Esophagus muscularis mucosa (tissue), 4 donors: ENCODE data around the gene PARD3B. TPM values are rescaled to one million over a fixed set of nuclear protein-coding genes. Genes with fewer than 3 reads are reported as not detected.

Experiments
- DNase-seq: peaks from one replicate; pipeline ENCODE4 v3.0.0-alpha.2; 2017; ENCODE audit errors: extremely low spot score
- H3K27ac ChIP-seq, 4 donors: fragments of 200-600 bp; sonication (generic); replicated peaks in 1 of 4; 1 replicate in 3 of 4; 2 replicates in 1 of 4; pipeline ENCODE4 v1.5.1; 2016 to 2019; ENCODE audit warnings: mild to moderate bottlenecking in 1 of 4
- H3K27me3 ChIP-seq, 4 donors: fragments of 200-600 bp; sonication (generic); one replicate each; pipeline versions ENCODE4 v1.5.1 to v1.6.0; 2016 to 2019
- H3K36me3 ChIP-seq, 4 donors: fragments of 200-600 bp; sonication (generic); one replicate each; pipeline ENCODE4 v1.5.1; 2016 to 2019
- H3K4me1 ChIP-seq, 4 donors: fragments of 200-600 bp; sonication (generic); one replicate each; pipeline ENCODE4 v1.5.1; 2016 to 2019
- H3K4me3 ChIP-seq, 4 donors: fragments of 200-600 bp; sonication (generic); 1 replicate in 2 of 4; 2 replicates in 2 of 4; pipeline ENCODE4 v1.5.1; 2016 to 2019; ENCODE audit warnings: mild to moderate bottlenecking in 4 of 4, moderate library complexity in 1 of 4
- H3K9me3 ChIP-seq, 4 donors: fragments of 200-600 bp; sonication (generic); 1 replicate in 3 of 4; 2 replicates in 1 of 4; pipeline ENCODE4 v1.5.1; 2016 to 2019
- EP300 ChIP-seq: sonication (generic); formaldehyde crosslinking; IDR thresholded peaks from one replicate; pipeline ENCODE4 v1.6.1; 2017; ENCODE audit warnings: antibody characterized with exemption
- POLR2A ChIP-seq: fragments of 450-650 bp; IDR thresholded peaks from one replicate; pipeline ENCODE4 v1.6.1; 2017; ENCODE audit warnings: antibody characterized with exemption, moderate library complexity, mild to moderate bottlenecking, low read depth
- POLR2AphosphoS5 ChIP-seq, 2 donors: sonication (generic); formaldehyde crosslinking; IDR thresholded peaks; one replicate each; pipeline ENCODE4 v1.6.1; 2017; ENCODE audit warnings: antibody characterized with exemption in 2 of 2
- WGBS: methylation state at CpG from one replicate; pipeline ENCODE4 v1.1.5; 2018; 5-methylcytosine and 5-hydroxymethylcytosine counted together
- intact Hi-C: fragments of 100-400 bp; cut with DNase I; formaldehyde crosslinking; loops from one replicate; pipeline ENCODE4 v1.15.1; 2023
- total RNA-seq, 4 donors: library from RNA; depleted of rRNA; stranded (reverse); fragments of >200 nt; gene quantifications; one replicate each; pipeline versions ENCODE4 v1.1.0 to v1.2.1, GENCODE V29; 2016
- TF ChIP-seq, protein P1 (sequence below), 3 experiments: fragments of 200-600 bp in 2 of 3; fragments of 450-650 bp in 1 of 3; sonication (generic) in 2 of 3; IDR thresholded peaks; one replicate each; pipeline ENCODE4 v1.5.1; 2017 to 2019; ENCODE audit warnings: antibody characterized with exemption in 3 of 3, mild to moderate bottlenecking in 2 of 3, moderate library complexity in 1 of 3

Gene PARD3B
- total RNA-seq, 4 donors from 2014 or later: 24.2 to 40.8 (median 32.5) TPM

DNA sequence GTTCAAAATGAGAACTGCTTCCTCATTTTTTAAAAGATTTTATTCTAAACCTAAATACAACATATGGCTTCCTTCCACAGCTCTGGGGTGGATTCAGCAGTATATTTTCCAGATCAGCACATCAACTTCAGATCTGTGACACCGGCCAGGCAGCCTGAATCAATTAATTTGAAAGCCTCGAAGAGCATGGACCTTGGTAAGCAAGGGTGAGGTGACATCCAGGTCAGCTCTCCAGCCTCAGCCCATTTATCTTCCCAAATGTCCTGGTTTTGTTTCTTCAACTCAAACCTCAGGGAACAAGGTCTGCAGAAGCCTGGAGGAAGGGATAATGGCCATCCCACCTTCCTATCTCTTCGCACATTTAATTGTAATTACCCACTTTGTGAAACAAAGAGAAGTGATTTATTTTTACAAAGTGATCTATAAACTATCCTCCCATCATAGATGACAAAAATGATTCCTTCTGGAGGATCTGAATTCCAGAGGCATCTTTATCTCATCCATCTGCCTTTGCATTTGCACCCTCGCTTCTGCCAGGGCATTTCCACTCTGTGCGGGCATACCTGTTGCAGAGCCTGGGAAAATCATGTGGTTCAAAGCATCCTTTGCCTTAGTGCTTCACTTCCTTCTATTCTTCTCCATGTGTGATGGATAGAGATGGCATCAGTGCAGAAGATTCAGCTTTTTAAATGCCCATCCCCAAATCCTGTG, 648.0 kb downstream of the PARD3B start:
- H3K27ac ChIP-seq: no peak overlapping the region
- 73% methylated on average over 5 of the region's 5 CpGs for WGBS
- H3K27me3 ChIP-seq: no peaks in the 10 kb centered on the region
- no peak overlapping the region for H3K4me3 ChIP-seq
- H3K9me3 ChIP-seq: no peaks in the 10 kb centered on the region
- DNase-seq: no peak
- H3K4me1 ChIP-seq: peaks cover 0 to 13% (median 7%) of the 10 kb centered on the region in 4 donors
- peaks cover 0 to 9% (median 4%) of the 10 kb centered on the region in 4 donors for H3K36me3 ChIP-seq
- intact Hi-C loops: no loop called here
- TF ChIP-seq POLR2A: no peak
- TF ChIP-seq, protein P1, sequence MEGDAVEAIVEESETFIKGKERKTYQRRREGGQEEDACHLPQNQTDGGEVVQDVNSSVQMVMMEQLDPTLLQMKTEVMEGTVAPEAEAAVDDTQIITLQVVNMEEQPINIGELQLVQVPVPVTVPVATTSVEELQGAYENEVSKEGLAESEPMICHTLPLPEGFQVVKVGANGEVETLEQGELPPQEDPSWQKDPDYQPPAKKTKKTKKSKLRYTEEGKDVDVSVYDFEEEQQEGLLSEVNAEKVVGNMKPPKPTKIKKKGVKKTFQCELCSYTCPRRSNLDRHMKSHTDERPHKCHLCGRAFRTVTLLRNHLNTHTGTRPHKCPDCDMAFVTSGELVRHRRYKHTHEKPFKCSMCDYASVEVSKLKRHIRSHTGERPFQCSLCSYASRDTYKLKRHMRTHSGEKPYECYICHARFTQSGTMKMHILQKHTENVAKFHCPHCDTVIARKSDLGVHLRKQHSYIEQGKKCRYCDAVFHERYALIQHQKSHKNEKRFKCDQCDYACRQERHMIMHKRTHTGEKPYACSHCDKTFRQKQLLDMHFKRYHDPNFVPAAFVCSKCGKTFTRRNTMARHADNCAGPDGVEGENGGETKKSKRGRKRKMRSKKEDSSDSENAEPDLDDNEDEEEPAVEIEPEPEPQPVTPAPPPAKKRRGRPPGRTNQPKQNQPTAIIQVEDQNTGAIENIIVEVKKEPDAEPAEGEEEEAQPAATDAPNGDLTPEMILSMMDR (IDR thresholded peaks at IDR 0.05): no peak
- TF ChIP-seq POLR2AphosphoS5 (IDR thresholded peaks at IDR 0.05): no peak
- TF ChIP-seq EP300: no peak

DNA sequence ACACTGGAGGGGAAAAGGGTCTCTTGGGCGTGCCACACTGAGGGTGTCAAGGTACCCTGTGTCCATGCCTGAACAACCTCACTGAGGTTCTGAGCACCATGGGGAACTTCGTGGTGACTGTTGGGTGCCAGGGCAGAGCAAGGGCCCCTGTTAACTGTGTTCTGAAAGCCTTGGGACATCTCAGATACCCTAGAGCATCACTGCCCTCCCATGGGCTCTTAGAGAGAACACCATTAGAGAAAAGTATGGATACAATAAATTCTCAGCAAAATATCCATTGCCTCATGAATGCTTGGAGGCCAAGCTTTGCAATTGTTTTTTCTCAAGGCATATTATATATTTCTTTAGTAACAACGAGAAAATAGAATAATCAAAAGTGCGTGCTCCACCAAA, 648.6 kb downstream of the PARD3B start:
- Histone ChIP-seq H3K36me3 (peaks cover 0 to 9% (median 4%) of the 10 kb centered on the region in 4 donors), H3K4me3 (no peak overlapping the region), H3K27me3 (no peaks in the 10 kb centered on the region), H3K9me3 (no peaks in the 10 kb centered on the region), H3K27ac (no peak overlapping the region), H3K4me1 (peaks cover 0 to 8% (median 7%) of the 10 kb centered on the region in 4 donors)
- TF ChIP-seq, protein P1 (IDR thresholded peaks at IDR 0.05): no peak
- no peak for TF ChIP-seq POLR2AphosphoS5 (IDR thresholded peaks at IDR 0.05)
- TF ChIP-seq EP300: no peak
- no peak for TF ChIP-seq POLR2A
- intact Hi-C loops: no loop called here
- 87% methylated on average over 4 of the region's 4 CpGs for WGBS
- no peak for DNase-seq

DNA sequence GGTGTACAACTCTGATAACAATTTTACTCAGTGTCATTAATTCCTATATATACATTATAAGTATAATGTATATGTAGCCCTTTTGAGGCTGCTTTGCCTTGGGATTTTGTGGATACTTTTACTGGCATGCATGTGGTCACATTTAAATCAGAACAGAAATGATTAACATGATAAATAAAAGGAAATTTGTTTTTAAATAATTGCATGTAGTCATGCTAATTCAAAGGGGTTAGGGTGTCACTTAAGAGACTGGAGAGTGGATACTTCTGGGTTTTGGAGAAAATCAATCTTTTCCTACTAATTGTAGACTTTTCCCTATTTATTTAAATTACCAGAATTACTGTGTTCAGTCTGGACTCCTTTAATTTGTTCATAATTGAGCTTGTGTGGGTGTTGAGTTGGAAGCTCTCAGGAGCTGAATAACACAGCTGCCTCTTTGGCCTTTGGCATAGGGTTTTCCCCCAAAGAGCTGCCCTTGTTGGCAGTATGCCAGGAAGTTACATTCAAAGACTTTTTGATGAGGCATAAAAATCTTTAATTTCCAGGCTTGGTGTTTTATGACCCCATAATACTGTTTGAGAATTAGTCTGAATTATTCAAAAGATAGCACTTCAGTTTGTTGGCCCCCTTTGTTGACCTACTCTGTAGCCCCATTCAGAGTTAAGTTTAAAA, 652.3 kb downstream of the PARD3B start:
- Histone ChIP-seq H3K9me3 (no peaks in the 10 kb centered on the region), H3K27me3 (no peaks in the 10 kb centered on the region), H3K4me1 (peaks cover 0 to 8% (median 7%) of the 10 kb centered on the region in 4 donors), H3K27ac (no peak overlapping the region), H3K4me3 (no peak overlapping the region), H3K36me3 (peaks cover 0 to 9% (median 4%) of the 10 kb centered on the region in 4 donors)
- intact Hi-C loops: no loop called here
- DNase-seq: no peak
- TF ChIP-seq POLR2AphosphoS5 (IDR thresholded peaks at IDR 0.05) (no peak), EP300 (no peak), POLR2A (no peak)
- TF ChIP-seq, protein P1 (IDR thresholded peaks at IDR 0.05): no peak

DNA sequence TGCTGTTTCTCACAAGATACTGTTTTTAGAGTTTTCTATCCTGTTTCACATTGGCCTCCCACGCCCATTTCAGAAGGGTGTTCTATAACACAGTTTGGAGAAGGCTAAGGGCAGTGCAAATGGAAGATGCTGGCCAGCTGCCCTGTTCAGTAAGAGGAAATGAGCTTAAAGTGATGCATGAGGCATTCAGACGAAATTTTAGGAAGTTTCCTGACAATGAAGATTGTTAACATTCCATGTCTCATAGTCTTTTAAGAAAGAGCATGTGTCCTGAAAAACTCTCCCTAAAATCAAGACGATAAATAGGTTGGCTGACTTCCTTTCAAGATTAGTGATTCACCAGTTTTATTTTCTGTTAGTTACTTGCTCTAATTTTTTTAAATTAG, 652.9 kb downstream of the PARD3B start:
- Histone ChIP-seq H3K9me3 (no peaks in the 10 kb centered on the region), H3K27me3 (no peaks in the 10 kb centered on the region), H3K4me3 (no peak overlapping the region), H3K36me3 (peaks cover 0 to 8% (median 3%) of the 10 kb centered on the region in 4 donors), H3K27ac (no peak overlapping the region), H3K4me1 (peaks cover 0 to 8% (median 7%) of the 10 kb centered on the region in 4 donors)
- TF ChIP-seq, protein P1 (IDR thresholded peaks at IDR 0.05): no peak
- no peak for TF ChIP-seq POLR2A
- no peak for TF ChIP-seq POLR2AphosphoS5 (IDR thresholded peaks at IDR 0.05)
- TF ChIP-seq EP300: no peak
- no peak for DNase-seq
- WGBS: 44% methylated on average over 3 of the region's 3 CpGs
- intact Hi-C loops: no loop called here
